SU-DHL-6 (cell line): ENCODE measurements around the gene TUBAL3.

Experiments used
- CTCF ChIP-seq: fragments of 200-600 bp; sonication (generic); IDR thresholded peaks from one replicate; pipeline ENCODE4 v1.5.1; 2017; ENCODE audit warnings: antibody characterized with exemption, mild to moderate bottlenecking, low read length, moderate library complexity; ENCODE audit not compliant: insufficient read depth, poor library complexity, severe bottlenecking
- EZH2phosphoT487 ChIP-seq: fragments of 200-600 bp; sonication (generic), shearing (Covaris generic); conservative IDR thresholded peaks from 2 replicates; pipeline ENCODE4 v1.6.1; 2018; ENCODE audit warnings: mild to moderate bottlenecking, antibody characterized with exemption, low read length, moderate library complexity, mixed read lengths

GRCh38 chr10:5400468-5401240 is 4.0 kb downstream of the TUBAL3 start:
- TF ChIP-seq CTCF (no peak), EZH2phosphoT487 (no peak)
